GM06990 (cell line): ENCODE measurements around the gene PPP1R10.
A peak's percentile ranks its signal among the peaks of the same experiment; 100 is the strongest.

Experiments
- DNase-seq: peaks from one replicate; pipeline ENCODE4 v3.0.0-alpha.2; 2011; ENCODE audit not compliant: insufficient read length; ENCODE audit errors: extremely low read depth
- H3K27me3 ChIP-seq: replicated peaks from 2 replicates; pipeline ENCODE4 v1.6.0; 2011; ENCODE audit warnings: low read length; ENCODE audit not compliant: control insufficient read depth, insufficient read depth
- H3K36me3 ChIP-seq: 2 replicates; pipeline ENCODE4 v1.5.1; 2011; ENCODE audit warnings: low read length; ENCODE audit not compliant: control insufficient read depth, insufficient read depth
- H3K4me3 ChIP-seq: replicated peaks from 2 replicates; pipeline ENCODE4 v1.5.1; 2011; ENCODE audit warnings: low read depth, mild to moderate bottlenecking, control low read depth, low read length
- TF ChIP-seq, protein P1 (sequence below): IDR thresholded peaks from 2 replicates; pipeline ENCODE4 v1.5.1; 2011; ENCODE audit warnings: low read length, control low read depth, mild to moderate bottlenecking, inconsistent platforms; ENCODE audit not compliant: insufficient read depth, poor library complexity, severe bottlenecking

Gene PPP1R10

DNA sequence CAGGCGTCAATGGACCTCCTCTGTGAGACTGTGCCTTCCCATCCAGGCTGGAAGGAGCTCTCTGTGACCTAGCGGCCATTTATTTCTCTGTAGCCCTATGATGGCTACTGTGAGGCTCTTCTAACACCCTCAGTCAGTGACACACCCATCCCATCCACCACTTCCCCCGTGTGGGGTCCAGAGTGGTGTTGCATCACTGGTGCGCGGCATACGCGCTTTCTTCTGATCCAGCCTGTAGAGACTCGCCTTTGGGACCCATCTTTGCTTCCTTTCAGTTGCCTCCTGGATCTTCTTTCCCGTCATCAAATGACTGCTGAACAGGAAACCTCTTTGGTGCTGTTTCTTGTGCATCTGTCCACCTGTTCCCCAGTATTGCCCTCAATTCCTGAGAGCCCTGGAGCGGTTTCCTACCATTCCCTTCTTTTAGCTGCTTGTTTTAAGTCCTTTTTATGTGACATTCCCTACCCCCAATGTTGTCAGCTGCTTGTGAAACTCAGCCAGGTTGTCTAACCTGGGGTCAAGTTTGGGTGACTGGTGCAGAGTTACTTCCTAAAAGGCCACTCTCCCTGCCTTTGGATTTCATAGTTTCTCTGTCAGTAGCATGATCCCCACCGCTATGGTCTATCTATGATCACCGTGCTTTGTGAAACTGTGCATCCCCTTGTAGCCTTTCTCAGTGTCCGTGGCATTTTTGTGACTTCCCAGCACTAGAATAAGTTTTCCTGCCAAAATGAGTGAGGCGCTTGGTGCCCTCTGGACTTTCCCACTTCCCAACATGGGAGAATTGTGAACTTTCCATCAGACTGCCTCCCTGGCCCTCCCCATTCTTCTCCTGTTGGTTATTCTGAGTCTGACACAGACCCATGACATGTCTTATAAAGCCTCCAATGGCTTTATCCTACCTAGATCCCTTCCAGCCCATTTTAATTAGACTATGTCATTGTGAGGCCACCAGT is 54.3 kb downstream of the PPP1R10 start:
- Histone ChIP-seq H3K4me3 (no peak overlapping the region), H3K36me3 (peaks cover 6% of the 10 kb centered on the region), H3K27me3 (no peaks in the 10 kb centered on the region)
- TF ChIP-seq, protein P1, sequence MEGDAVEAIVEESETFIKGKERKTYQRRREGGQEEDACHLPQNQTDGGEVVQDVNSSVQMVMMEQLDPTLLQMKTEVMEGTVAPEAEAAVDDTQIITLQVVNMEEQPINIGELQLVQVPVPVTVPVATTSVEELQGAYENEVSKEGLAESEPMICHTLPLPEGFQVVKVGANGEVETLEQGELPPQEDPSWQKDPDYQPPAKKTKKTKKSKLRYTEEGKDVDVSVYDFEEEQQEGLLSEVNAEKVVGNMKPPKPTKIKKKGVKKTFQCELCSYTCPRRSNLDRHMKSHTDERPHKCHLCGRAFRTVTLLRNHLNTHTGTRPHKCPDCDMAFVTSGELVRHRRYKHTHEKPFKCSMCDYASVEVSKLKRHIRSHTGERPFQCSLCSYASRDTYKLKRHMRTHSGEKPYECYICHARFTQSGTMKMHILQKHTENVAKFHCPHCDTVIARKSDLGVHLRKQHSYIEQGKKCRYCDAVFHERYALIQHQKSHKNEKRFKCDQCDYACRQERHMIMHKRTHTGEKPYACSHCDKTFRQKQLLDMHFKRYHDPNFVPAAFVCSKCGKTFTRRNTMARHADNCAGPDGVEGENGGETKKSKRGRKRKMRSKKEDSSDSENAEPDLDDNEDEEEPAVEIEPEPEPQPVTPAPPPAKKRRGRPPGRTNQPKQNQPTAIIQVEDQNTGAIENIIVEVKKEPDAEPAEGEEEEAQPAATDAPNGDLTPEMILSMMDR: no peak
- DNase-seq: no peak

DNA sequence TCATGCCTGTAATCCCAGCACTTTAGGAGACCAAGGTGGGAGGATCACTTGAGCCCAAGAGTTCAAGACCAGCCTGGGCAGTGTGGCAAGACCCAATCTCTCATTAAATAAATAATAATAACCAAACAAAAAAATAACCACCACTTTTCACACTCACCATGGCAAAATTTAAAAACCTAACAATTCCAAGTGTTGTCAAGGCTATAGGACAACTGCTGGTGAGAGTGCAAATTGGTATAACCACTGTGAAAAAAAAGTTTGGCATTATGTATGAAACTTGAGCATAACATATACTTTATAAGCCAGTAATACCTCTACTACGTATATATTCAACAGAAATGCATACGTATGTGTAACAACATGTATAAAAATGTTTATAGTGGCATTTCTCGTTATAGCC is 56.1 kb downstream of the PPP1R10 start:
- Histone ChIP-seq H3K36me3 (peaks cover 6% of the 10 kb centered on the region), H3K4me3 (no peak overlapping the region), H3K27me3 (no peaks in the 10 kb centered on the region)
- TF ChIP-seq, protein P1: no peak
- no peak for DNase-seq

- Histone ChIP-seq H3K36me3 (peaks cover 5% of the 10 kb centered on the region), H3K27me3 (no peaks in the 10 kb centered on the region), H3K4me3 (peak overlapping the region; percentile 99)
- DNase-seq: no peak
- TF ChIP-seq, protein P1: no peak
These were observed 59.4 kb downstream of the PPP1R10 start for GRCh38 chr6:30557683-30557981.

DNA sequence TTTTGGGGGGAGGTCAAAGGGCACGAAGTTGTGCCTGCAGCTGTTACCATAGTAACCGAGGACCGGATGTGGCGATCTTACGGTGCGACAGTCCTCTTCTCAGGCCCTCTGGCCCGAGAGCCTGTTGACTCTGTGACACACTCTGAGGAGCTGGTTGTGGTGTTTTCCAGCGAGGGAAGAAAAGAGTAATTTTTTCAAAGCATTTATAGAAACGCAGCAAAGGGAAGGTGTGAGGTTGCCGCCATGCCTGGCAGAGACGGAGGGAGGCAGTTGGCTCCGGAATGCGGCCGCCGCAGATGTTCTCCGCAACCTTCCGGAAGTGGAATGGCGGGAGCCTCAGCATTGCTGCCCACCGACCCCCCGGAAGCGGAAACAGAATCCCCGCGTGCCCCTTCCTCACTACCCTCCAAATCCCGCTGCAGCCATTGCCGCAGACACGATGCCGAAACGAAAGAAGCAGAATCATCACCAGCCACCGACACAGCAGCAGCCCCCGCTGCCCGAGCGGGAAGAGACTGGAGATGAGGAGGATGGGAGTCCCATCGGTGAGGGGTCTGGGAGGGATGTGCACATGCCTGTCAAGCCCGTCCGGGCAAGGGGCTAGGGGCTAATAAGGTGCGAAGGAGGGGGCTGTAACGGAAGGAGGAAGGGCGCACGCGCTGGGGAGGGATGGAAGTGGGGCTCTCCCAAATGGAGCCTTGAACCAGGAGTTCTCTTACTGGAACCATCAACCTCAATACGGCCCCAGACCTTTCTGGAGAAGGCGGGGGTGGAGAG is 59.9 kb downstream of the PPP1R10 start, which contains the start of gene PRR3:
PRR3 (plus strand) TSS at position 390 of the 777 bp plus-strand sequence; CDS start at position 440, 50 bp downstream.
- DNase-seq: peak; percentile 88
- peaks cover 7% of the 10 kb centered on the region for H3K36me3 ChIP-seq
- H3K4me3 ChIP-seq: peak within 1 kb of the TSS; percentile 99
- TF ChIP-seq, protein P1: no peak
- no peaks in the 10 kb centered on the region for H3K27me3 ChIP-seq

- Histone ChIP-seq H3K27me3 (no peaks in the 10 kb centered on the region), H3K36me3 (peaks cover 10% of the 10 kb centered on the region), H3K4me3 (peak within 1 kb of the TSS; percentile 99)
- TF ChIP-seq, protein P1: no peak
- DNase-seq: peak; percentile 98
These were observed 60.8 kb downstream of the PPP1R10 start, which contains the start of gene GNL1 for GRCh38 chr6:30556066-30556905. Gene GNL1, minus strand, starts transcription at chr6:30556489. Its CDS starts 286 bp downstream, at chr6:30556203.
